HEK293 (cell line): ENCODE measurements around the gene DNAH8.

ENCODE experiments used
- CTCF ChIA-PET: fragments of 350-600 bp; formaldehyde crosslinking; extraction: SDS; loops from one replicate; lab custom pipeline; 2021; ENCODE audit warnings: antibody characterized with exemption; lab: Yijun Ruan, JAX
- POLR2A ChIA-PET: fragments of 300-600 bp; formaldehyde crosslinking; extraction: SDS; loops from one replicate; lab custom pipeline; 2020; ENCODE audit warnings: antibody characterized with exemption, inconsistent platforms; lab: Yijun Ruan, JAX
- H3K27ac ChIP-seq: fragments of 200-500 bp; sonication (Bioruptor generic); 2 replicates; pipeline ENCODE4 v1.5.1; 2014; ENCODE audit warnings: low read depth, low read length, control low read depth, inconsistent platforms; ENCODE audit errors: extremely low read depth
- H3K36me3 ChIP-seq, 2 experiments: fragments of 200-500 bp in 1 of 2; sonication (Bioruptor generic) in 1 of 2; 1 replicate in 1 of 2; 2 replicates in 1 of 2; pipeline ENCODE4 v1.5.1; 2014 to 2017; ENCODE audit warnings: inconsistent platforms in 2 of 2, low read length in 2 of 2; ENCODE audit not compliant: control insufficient read depth in 2 of 2, insufficient read depth in 1 of 2
- H3K4me1 ChIP-seq: fragments of 200-500 bp; sonication (Bioruptor generic); 2 replicates; pipeline ENCODE4 v1.5.1; 2014; ENCODE audit warnings: mild to moderate bottlenecking, low read length, inconsistent platforms; ENCODE audit not compliant: control insufficient read depth, insufficient read depth
- H3K4me3 ChIP-seq: 2 replicates; pipeline ENCODE4 v1.5.1; 2011; ENCODE audit warnings: low read depth, mild to moderate bottlenecking, control low read depth, low read length, moderate library complexity
- H3K9me3 ChIP-seq: fragments of 200-500 bp; sonication (Bioruptor generic); 2 replicates; pipeline ENCODE4 v1.5.1; 2014; ENCODE audit warnings: low read depth, low read length, inconsistent platforms; ENCODE audit not compliant: control insufficient read depth, insufficient read depth
- GLI2 ChIP-seq: fragments of 450-650 bp; formaldehyde crosslinking; IDR thresholded peaks from 2 replicates; pipeline ENCODE4; 2017; ENCODE audit warnings: missing biosample characterization, missing genetic modification characterization, low read depth, borderline replicate concordance
- HIC1 ChIP-seq: fragments of 450-650 bp; formaldehyde crosslinking; IDR thresholded peaks from 2 replicates; pipeline ENCODE4 v1.5.1; 2016; ENCODE audit warnings: missing biosample characterization, missing genetic modification characterization
- PRDM1 ChIP-seq: fragments of 450-650 bp; formaldehyde crosslinking; IDR thresholded peaks from 2 replicates; pipeline ENCODE4; 2016; ENCODE audit warnings: missing biosample characterization, missing genetic modification characterization
- PRDM2 ChIP-seq: fragments of 450-650 bp; formaldehyde crosslinking; IDR thresholded peaks from 2 replicates; pipeline ENCODE4 v1.5.1; 2016; ENCODE audit warnings: missing biosample characterization, missing genetic modification characterization, borderline replicate concordance
- SCRT2 ChIP-seq: fragments of 450-650 bp; formaldehyde crosslinking; IDR thresholded peaks from 2 replicates; pipeline ENCODE4 v1.5.1; 2016; ENCODE audit warnings: missing biosample characterization, missing genetic modification characterization
- YY1 ChIP-seq: fragments of 450-650 bp; formaldehyde crosslinking; IDR thresholded peaks from 2 replicates; pipeline ENCODE4 v1.5.1; 2018; ENCODE audit warnings: missing biosample characterization, missing genetic modification characterization
- ZBTB1 ChIP-seq: fragments of 450-650 bp; formaldehyde crosslinking; IDR thresholded peaks from 2 replicates; pipeline ENCODE4 v1.5.1; 2016; ENCODE audit warnings: missing biosample characterization, missing genetic modification characterization
- ZBTB49 ChIP-seq: fragments of 450-650 bp; formaldehyde crosslinking; IDR thresholded peaks from 2 replicates; pipeline ENCODE4 v1.5.1; 2016; ENCODE audit warnings: missing biosample characterization, missing genetic modification characterization, low read depth
- ZNF114 ChIP-seq: fragments of 450-650 bp; formaldehyde crosslinking; IDR thresholded peaks from 2 replicates; pipeline ENCODE4 v1.5.0; 2017; ENCODE audit warnings: missing biosample characterization, missing genetic modification characterization
- ZNF146 ChIP-seq: fragments of 450-650 bp; formaldehyde crosslinking; IDR thresholded peaks from 2 replicates; pipeline ENCODE4 v1.5.1; 2016; ENCODE audit warnings: missing biosample characterization, missing genetic modification characterization
- ZNF157 ChIP-seq: fragments of 450-650 bp; formaldehyde crosslinking; IDR thresholded peaks from 2 replicates; pipeline ENCODE4 v1.5.1; 2016; ENCODE audit warnings: missing biosample characterization, missing genetic modification characterization
- ZNF184 ChIP-seq: fragments of 450-650 bp; IDR thresholded peaks from 2 replicates; pipeline ENCODE4 v1.5.1; 2018; ENCODE audit warnings: missing biosample characterization, mild to moderate bottlenecking, missing genetic modification characterization
- ZNF23 ChIP-seq: fragments of 450-650 bp; formaldehyde crosslinking; IDR thresholded peaks from 2 replicates; pipeline ENCODE4 v1.5.1; 2016; ENCODE audit warnings: missing biosample characterization, missing genetic modification characterization, borderline replicate concordance
- ZNF248 ChIP-seq: fragments of 450-650 bp; formaldehyde crosslinking; IDR thresholded peaks from 2 replicates; pipeline ENCODE4 v1.5.1; 2017; ENCODE audit warnings: missing biosample characterization, missing genetic modification characterization
- ZNF518A ChIP-seq: fragments of 450-650 bp; formaldehyde crosslinking; conservative IDR thresholded peaks from 2 replicates; pipeline ENCODE4 v1.5.1; 2016; ENCODE audit warnings: low read depth, missing biosample characterization, missing genetic modification characterization
- ZNF529 ChIP-seq: fragments of 450-650 bp; formaldehyde crosslinking; IDR thresholded peaks from 2 replicates; pipeline ENCODE4 v1.5.1; 2017; ENCODE audit warnings: missing genetic modification characterization, missing biosample characterization; ENCODE audit not compliant: insufficient replicate concordance
- ZNF610 ChIP-seq: fragments of 450-650 bp; formaldehyde crosslinking; IDR thresholded peaks from 2 replicates; pipeline ENCODE4 v1.5.1; 2016; ENCODE audit warnings: missing biosample characterization, missing genetic modification characterization, borderline replicate concordance
- ZNF701 ChIP-seq: fragments of 450-650 bp; formaldehyde crosslinking; IDR thresholded peaks from 2 replicates; pipeline ENCODE4 v1.5.1; 2016; ENCODE audit warnings: missing biosample characterization, missing genetic modification characterization
- ZNF76 ChIP-seq: fragments of 450-650 bp; formaldehyde crosslinking; IDR thresholded peaks from 2 replicates; pipeline ENCODE4; 2016; ENCODE audit warnings: low read depth, missing biosample characterization, missing genetic modification characterization, borderline replicate concordance
- ZSCAN4 ChIP-seq: fragments of 450-650 bp; formaldehyde crosslinking; IDR thresholded peaks from 2 replicates; pipeline ENCODE4 v1.5.1; 2017; ENCODE audit warnings: missing biosample characterization, missing genetic modification characterization

Gene DNAH8

GRCh38 chr6:38789256-38789655 is 74.1 kb downstream of the DNAH8 start (continued):
- no peak for TF ChIP-seq ZBTB49 (tag by site-specific recombination)
- no peak for TF ChIP-seq HIC1 (tag by site-specific recombination)
- no peak for TF ChIP-seq PRDM1
- no peak for TF ChIP-seq ZNF184 (tag by site-specific recombination)
- TF ChIP-seq ZNF248 (tag by site-specific recombination): no peak
- no peak for TF ChIP-seq PRDM2
- TF ChIP-seq ZBTB1 (tag by site-specific recombination): no peak
- TF ChIP-seq ZNF701: no peak
- TF ChIP-seq ZNF76 (tag by site-specific recombination): no peak
- no peak for TF ChIP-seq ZNF114 (tag by site-specific recombination)
- TF ChIP-seq ZNF529 (tag by site-specific recombination): no peak
- TF ChIP-seq GLI2 (tag by site-specific recombination): no peak
- TF ChIP-seq SCRT2 (tag by site-specific recombination): no peak
- no peak for TF ChIP-seq ZSCAN4 (tag by site-specific recombination)
- no peak for TF ChIP-seq ZNF146 (tag by site-specific recombination)
- TF ChIP-seq ZNF23: no peak

GRCh38 chr6:38792356-38792755 is 77.2 kb downstream of the DNAH8 start:
- Histone ChIP-seq H3K4me3 (no peak overlapping the region), H3K36me3 (no peaks in the 10 kb centered on the region), H3K4me1 (no peaks in the 10 kb centered on the region), H3K9me3 (no peaks in the 10 kb centered on the region), H3K27ac (no peak overlapping the region)
- ChIA-PET POLR2A (no interaction called here), CTCF (interaction anchor here (0.6 kb wide), 1 partner anchor 81 kb away, joined by 3 read pairs; no protein-coding TSS in a partner anchor)
- TF ChIP-seq YY1 (tag by site-specific recombination) (no peak), ZNF157 (tag by site-specific recombination) (no peak), ZNF518A (tag by site-specific recombination) (no peak), ZNF610 (tag by site-specific recombination) (no peak)
